Fibroblast of pulmonary artery (primary cell): Measurements from ENCODE around the gene CAPN15.

Experiments
- DNase-seq: peaks from one replicate; pipeline ENCODE4 v3.0.0-alpha.2; 2010; ENCODE audit warnings: low read depth
- H3K4me3 ChIP-seq: replicated peaks from 2 replicates; pipeline ENCODE4 v1.5.1; 2011; ENCODE audit warnings: low read depth, mild to moderate bottlenecking, control low read depth, low read length, moderate library complexity
- CTCF ChIP-seq: IDR thresholded peaks from 2 replicates; pipeline ENCODE4 v1.5.1; 2011; ENCODE audit warnings: mild to moderate bottlenecking, control low read depth, low read length, inconsistent platforms; ENCODE audit errors: missing control alignments

The CAPN15 gene

GRCh38 chr16:534856-535445 lies 7.4 kb downstream of the CAPN15 start:
- no peak overlapping the region for H3K4me3 ChIP-seq
- TF ChIP-seq CTCF: no peak
- no peak for DNase-seq

GRCh38 chr16:535446-536405 lies 8.2 kb downstream of the CAPN15 start:
- H3K4me3 ChIP-seq: no peak overlapping the region
- TF ChIP-seq CTCF: no peak
- peak; percentile 24 for DNase-seq

- no peak for DNase-seq
- TF ChIP-seq CTCF: no peak
- no peak overlapping the region for H3K4me3 ChIP-seq
Measured at GRCh38 chr16:536746-537145, 9.2 kb downstream of the CAPN15 start.

- no peak for TF ChIP-seq CTCF
- no peak overlapping the region for H3K4me3 ChIP-seq
- DNase-seq: no peak
Measured at GRCh38 chr16:537415-538335, 10.2 kb downstream of the CAPN15 start.

GRCh38 chr16:539901-540530 lies 12.5 kb downstream of the CAPN15 start:
- no peak for TF ChIP-seq CTCF
- no peak overlapping the region for H3K4me3 ChIP-seq
- no peak for DNase-seq

- DNase-seq: no peak
- TF ChIP-seq CTCF: no peak
- no peak overlapping the region for H3K4me3 ChIP-seq
Measured at GRCh38 chr16:540645-541340, 13.3 kb downstream of the CAPN15 start.
